Heart left ventricle (tissue), 16 donors: ENCODE data around the gene MAP3K21. TPM values are rescaled to one million over a fixed set of nuclear protein-coding genes. Genes with fewer than 3 reads are reported as not detected.
A peak's percentile ranks its signal among the peaks of the same experiment; 100 is the strongest.

Experiments used
- ATAC-seq, 4 donors: fragments of 200-7000 bp; cut with Tn5 transposase; one replicate each; pipeline ENCODE4 v1.9.1; 2020 to 2022; ENCODE audit warnings: moderate library complexity in 4 of 4, mild to moderate bottlenecking in 3 of 4, moderate number of reproducible peaks in 1 of 4
- DNase-seq, 5 donors: peaks; one replicate each; pipeline ENCODE4 v3.0.0-alpha.2; 2020
- H3K27ac ChIP-seq, 12 donors: fragments of 200-600 bp; sonication (generic) in 4 of 12; one replicate each; pipeline versions ENCODE4 v1.5.0 to v1.8.0; 2016 to 2022; ENCODE audit warnings: mild to moderate bottlenecking in 2 of 12
- H3K27me3 ChIP-seq, 9 donors: fragments of 200-600 bp; sonication (generic) in 2 of 9; one replicate each; pipeline versions ENCODE4 v1.5.1 to v1.8.0; 2016 to 2022; ENCODE audit warnings: mild to moderate bottlenecking in 3 of 9
- H3K36me3 ChIP-seq, 9 donors: fragments of 200-600 bp; sonication (generic) in 2 of 9; one replicate each; pipeline versions ENCODE4 v1.5.0 to v1.8.0; 2018 to 2022; ENCODE audit warnings: mild to moderate bottlenecking in 2 of 9
- H3K4me1 ChIP-seq, 12 donors: fragments of 200-600 bp; sonication (generic) in 4 of 12; one replicate each; pipeline versions ENCODE4 v1.5.0 to v1.8.0; 2016 to 2022; ENCODE audit warnings: mild to moderate bottlenecking in 3 of 12
- H3K4me3 ChIP-seq, 12 donors: fragments of 200-600 bp; sonication (generic) in 4 of 12; one replicate each; pipeline versions ENCODE4 v1.5.0 to v1.8.0; 2017 to 2022; ENCODE audit warnings: mild to moderate bottlenecking in 9 of 12, moderate library complexity in 4 of 12
- H3K9me3 ChIP-seq, 12 donors: fragments of 200-600 bp; sonication (generic) in 4 of 12; one replicate each; pipeline versions ENCODE4 v1.5.0 to v1.8.0; 2016 to 2022; ENCODE audit warnings: mild to moderate bottlenecking in 1 of 12
- POLR2A ChIP-seq, 2 donors: fragments of 450-650 bp; IDR thresholded peaks; one replicate each; pipeline ENCODE4 v1.6.1; 2017; ENCODE audit warnings: antibody characterized with exemption in 2 of 2, mild to moderate bottlenecking in 2 of 2, moderate library complexity in 2 of 2
- WGBS, 4 donors: extraction: QIAGEN DNeasy Blood & Tissue Kit in 2 of 4; methylation state at CpG; one replicate each; pipeline versions ENCODE4 v1.1.5 to v1.1.7; 2013 to 2018; 5-methylcytosine and 5-hydroxymethylcytosine counted together
- intact Hi-C, 10 donors: fragments of 100-400 bp; cut with DNase I; formaldehyde crosslinking; loops; one replicate each; pipeline versions ENCODE4 v1.11.1 to v1.14.2; 2022
- polyA plus RNA-seq, 2 donors: library from polyadenylated mRNA; stranded (reverse); fragments of 200-250 nt; gene quantifications; one replicate each; pipeline ENCODE4 v1.2.3, GENCODE V29; 2013
- total RNA-seq, 9 donors: library from RNA; depleted of rRNA in 2 of 9; stranded (reverse); fragments of >200 nt in 2 of 9; fragmentation: NEBNext Ultra II Directional in 3 of 9; extraction: Animal tissue kit (Norgen Biotek cat#: 25700) in 3 of 9; gene quantifications; one replicate each; pipeline versions ENCODE4 v1.1.0 to v1.2.4, GENCODE V29; 2016 to 2023
- TF ChIP-seq, protein P1 (sequence below), 12 donors: fragments of 200-600 bp; sonication (generic) in 4 of 12; IDR thresholded peaks; one replicate each; pipeline versions ENCODE4 v1.5.0 to v1.8.0; 2018 to 2022; ENCODE audit warnings: antibody characterized with exemption in 12 of 12, mild to moderate bottlenecking in 5 of 12
- donor health status: ischemic (EF 13 %, LVEDD 7.1; RV severe dilation, severe dysfunction).
- donor health status: healthy with polysubstance abuse.
- donor health status: DM: no; HTN: yes; CAD: no.
- donor health status: DM: no; HTN: no; CAD: no.
- donor health status: ischemic (EF 25% LVEDD 6.9; RV normal size, moderate dysfunction).
- donor health status: ischemic (EF 25% LVEDD 5.7; RV mildly dilated, moderate dysfunction).
- donor health status: healthy.
- donor health status: DM: yes; HTN: yes; CAD: no.
- donor health status: ischemic (EF 35%, LVEDD 5.7; RV mildly dilated, moderate dysfunction).
- donor health status: nonischemic (EF 11% LVEDD 7.7; RV severe dilation, severe dysfunction).
- donor health status: DM: yes; HTN: yes; CAD: no.
- donor health status: PGD.
- donor health status: ischemic (EF 29% LVEDD 5.4; RV normal size, mild dysfunction).
- donor health status: nonischemic (EF 23%, LVEDD 6.1; RV moderate dilation, normal function).

MAP3K21 gene
- total and polyA plus RNA-seq, 11 donors = 0.14 to 0.86 (median 0.23) TPM

DNA sequence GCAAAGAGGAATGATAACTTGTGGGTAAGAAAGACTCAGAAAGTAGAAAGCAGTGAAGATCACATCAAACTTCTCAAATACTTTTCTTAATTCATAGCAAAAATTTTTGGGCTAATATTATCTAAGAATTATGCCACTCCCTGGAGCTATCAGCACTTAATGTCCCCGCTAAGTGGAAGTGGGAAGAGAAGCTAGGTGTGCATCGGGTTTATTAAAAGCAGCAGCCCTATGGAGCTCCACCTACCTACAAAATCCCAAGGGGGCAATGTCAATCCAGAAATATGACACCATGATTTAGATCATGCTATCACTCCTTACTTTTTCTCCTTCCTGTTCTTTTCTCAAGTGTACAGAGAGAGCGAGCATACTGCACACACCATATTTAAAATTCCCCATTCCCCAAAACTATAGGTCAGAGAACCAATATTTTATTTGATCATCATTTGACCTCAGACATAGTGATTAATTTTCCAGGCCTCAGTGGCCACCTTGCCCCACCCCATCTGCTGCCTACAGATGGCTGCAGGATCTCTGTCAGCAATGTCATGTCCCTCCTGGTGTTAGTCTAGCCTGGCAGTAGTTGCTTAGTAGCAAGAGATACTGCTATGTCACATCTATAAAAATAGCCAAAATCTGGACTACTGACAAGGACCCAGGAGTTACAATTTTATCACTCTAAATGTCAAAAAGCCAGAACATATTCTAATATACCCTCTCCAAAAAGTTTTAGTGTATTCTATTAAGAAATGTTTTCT lies 66.6 kb downstream of the MAP3K21 start:
- H3K27ac ChIP-seq = no peak overlapping the region
- no peak overlapping the region for H3K4me3 ChIP-seq
- no peak for DNase-seq
- no peaks in the 10 kb centered on the region for H3K9me3 ChIP-seq
- intact Hi-C loops = loop anchor here in 6 of 10 donors (2.0 to 10.0 kb wide), 6 partner anchors 401 to 921 kb away; no protein-coding TSS in a partner anchor
- peaks cover 0 to 8% (median 0%) of the 10 kb centered on the region in 12 donors for H3K4me1 ChIP-seq
- WGBS, 4 donors = 67 to 76% (median 71%) methylated on average over 3 of the region's 3 CpGs
- no peaks in the 10 kb centered on the region for H3K36me3 ChIP-seq
- TF ChIP-seq, protein P1, sequence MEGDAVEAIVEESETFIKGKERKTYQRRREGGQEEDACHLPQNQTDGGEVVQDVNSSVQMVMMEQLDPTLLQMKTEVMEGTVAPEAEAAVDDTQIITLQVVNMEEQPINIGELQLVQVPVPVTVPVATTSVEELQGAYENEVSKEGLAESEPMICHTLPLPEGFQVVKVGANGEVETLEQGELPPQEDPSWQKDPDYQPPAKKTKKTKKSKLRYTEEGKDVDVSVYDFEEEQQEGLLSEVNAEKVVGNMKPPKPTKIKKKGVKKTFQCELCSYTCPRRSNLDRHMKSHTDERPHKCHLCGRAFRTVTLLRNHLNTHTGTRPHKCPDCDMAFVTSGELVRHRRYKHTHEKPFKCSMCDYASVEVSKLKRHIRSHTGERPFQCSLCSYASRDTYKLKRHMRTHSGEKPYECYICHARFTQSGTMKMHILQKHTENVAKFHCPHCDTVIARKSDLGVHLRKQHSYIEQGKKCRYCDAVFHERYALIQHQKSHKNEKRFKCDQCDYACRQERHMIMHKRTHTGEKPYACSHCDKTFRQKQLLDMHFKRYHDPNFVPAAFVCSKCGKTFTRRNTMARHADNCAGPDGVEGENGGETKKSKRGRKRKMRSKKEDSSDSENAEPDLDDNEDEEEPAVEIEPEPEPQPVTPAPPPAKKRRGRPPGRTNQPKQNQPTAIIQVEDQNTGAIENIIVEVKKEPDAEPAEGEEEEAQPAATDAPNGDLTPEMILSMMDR (IDR thresholded peaks at IDR 0.05) = no peak
- no peak for TF ChIP-seq POLR2A (IDR thresholded peaks at IDR 0.05)
- peaks cover 0 to 22% (median 7%) of the 10 kb centered on the region in 9 donors for H3K27me3 ChIP-seq
- ATAC-seq = peak; percentile 77 to 89 (median 82)

GRCh38 chr1:233394860-233395717 lies 67.6 kb downstream of the MAP3K21 start:
- Histone ChIP-seq H3K27me3 (peaks cover 0 to 22% (median 8%) of the 10 kb centered on the region in 9 donors), H3K4me1 (peaks cover 0 to 8% (median 0%) of the 10 kb centered on the region in 12 donors), H3K27ac (no peak overlapping the region), H3K4me3 (no peak overlapping the region), H3K36me3 (no peaks in the 10 kb centered on the region), H3K9me3 (no peaks in the 10 kb centered on the region)
- ATAC-seq = peak in 3 of 4 donors; percentile 68 to 82 (median 69)
- WGBS, 4 donors = 62 to 65% (median 64%) methylated on average over 12 to 13 of the region's 13 CpGs
- intact Hi-C loops = loop anchor here in 7 of 10 donors (2.0 to 10.0 kb wide), 6 partner anchors 400 to 920 kb away; no protein-coding TSS in a partner anchor
- DNase-seq = no peak
- TF ChIP-seq, protein P1 (IDR thresholded peaks at IDR 0.05) = peak; percentile 49 to 80 (median 62)
- no peak for TF ChIP-seq POLR2A (IDR thresholded peaks at IDR 0.05)

DNA sequence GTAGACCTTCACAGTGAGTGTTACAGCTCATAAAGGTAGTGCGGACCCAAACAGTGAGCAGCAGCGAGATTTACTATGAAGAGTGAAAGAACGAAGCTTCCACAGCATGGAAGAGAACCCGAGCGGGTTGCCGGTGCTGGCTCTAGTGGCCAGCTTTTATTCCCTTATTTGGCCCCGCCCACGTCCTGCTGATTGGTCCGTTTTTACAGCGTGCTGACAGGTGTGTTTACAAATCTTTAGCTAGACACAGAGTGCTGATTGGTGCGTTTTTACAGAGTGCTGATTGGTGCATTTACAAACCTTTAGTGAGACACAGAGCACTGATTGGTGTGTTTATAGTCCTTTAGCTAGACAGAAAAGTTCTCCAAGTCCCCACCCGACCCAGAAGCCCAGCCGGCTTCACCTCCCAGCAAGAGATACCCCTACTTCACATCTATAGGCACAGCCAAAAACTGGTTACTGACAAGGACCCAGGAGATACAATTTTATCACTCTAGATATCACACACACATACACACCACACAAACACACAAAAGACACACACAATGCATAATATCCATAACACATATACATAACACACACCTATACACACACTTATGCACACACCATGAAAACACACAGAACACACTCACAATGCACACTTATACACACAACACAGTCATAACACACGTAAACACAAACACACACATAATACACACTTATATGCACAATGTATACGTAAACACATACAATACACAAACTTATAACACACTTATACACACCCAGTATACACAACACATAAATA lies 68.5 kb downstream of the MAP3K21 start:
- intact Hi-C loops = loop anchor here in 7 of 10 donors (2.0 to 10.0 kb wide), 6 partner anchors 399 to 919 kb away; no protein-coding TSS in a partner anchor
- WGBS, 4 donors = 81 to 90% (median 86%) methylated on average over 15 of the region's 15 CpGs

More for the DNA sequence above, 68.5 kb downstream of the MAP3K21 start:
- H3K4me3 ChIP-seq = no peak overlapping the region
- no peak overlapping the region for H3K27ac ChIP-seq
- H3K27me3 ChIP-seq = peaks cover 0 to 20% (median 8%) of the 10 kb centered on the region in 9 donors
- no peak for ATAC-seq
- H3K9me3 ChIP-seq = no peaks in the 10 kb centered on the region
- no peak for DNase-seq
- H3K36me3 ChIP-seq = no peaks in the 10 kb centered on the region
- H3K4me1 ChIP-seq = peaks cover 0 to 8% (median 0%) of the 10 kb centered on the region in 12 donors
- TF ChIP-seq POLR2A (IDR thresholded peaks at IDR 0.05) = no peak
- TF ChIP-seq, protein P1 (IDR thresholded peaks at IDR 0.05) = no peak
